K562 (cell line): Measurements from ENCODE around the gene IL5. TPM values are rescaled to one million over a fixed set of nuclear protein-coding genes. Genes with fewer than 3 reads are reported as not detected.
A peak's percentile ranks its signal among the peaks of the same experiment; 100 is the strongest.

Source experiments
- ATAC-seq: fragments of 200-7000 bp; cut with Tn5 transposase; 3 replicates; pipeline ENCODE4 v1.9.1; 2020; ENCODE audit warnings: moderate library complexity
- BruUV-seq: library from RNA; stranded (reverse); fragments of 400-500 nt; replicated peaks from 2 replicates; lab custom pipeline; 2021; lab: Mats Ljungman, UMichigan
- CTCF ChIA-PET: fragments of 300-600 bp; formaldehyde crosslinking; extraction: SDS; loops from one replicate; lab custom pipeline; 2021; ENCODE audit warnings: low intra/inter-chr PET ratio; lab: Yijun Ruan, JAX
- POLR2A ChIA-PET: fragments of 300-600, 350-650 bp; sonication (Branson Sonifier 250); formaldehyde crosslinking; extraction: SDS; loops from one replicate; lab custom pipeline; 2021; ENCODE audit warnings: antibody characterized with exemption, inconsistent platforms; lab: Yijun Ruan, JAX
- DNase-seq, 4 experiments: peaks; one replicate each; pipeline versions ENCODE4 v3.0.0 to v3.0.0-alpha.2; 2011 to 2018; ENCODE audit warnings: low spot score in 3 of 4, mixed read lengths in 3 of 4; ENCODE audit errors: extremely low read depth in 1 of 4
- FAIRE-seq: peaks from 2 replicates; lab custom pipeline; 2011; peaks lifted over from hg19 to GRCh38; lab: Jason Lieb, UNC
- H2AFZ ChIP-seq: 2 replicates; pipeline ENCODE4 v1.6.0; 2011; ENCODE audit warnings: low read depth, low read length, control low read depth, inconsistent platforms
- H3K27ac ChIP-seq: fragments of 200-600 bp; 3 replicates; pipeline ENCODE4 v1.8.0; 2011; ENCODE audit warnings: low read depth, mild to moderate bottlenecking, control low read depth, inconsistent platforms, low read length, moderate library complexity, mixed read lengths; ENCODE audit errors: extremely low read depth
- H3K27me3 ChIP-seq, 2 experiments: fragments of 300-600 bp in 1 of 2; 2 replicates in 1 of 2; 3 replicates in 1 of 2; pipeline versions ENCODE4 v1.6.0 to v1.8.0; 2011; ENCODE audit warnings: inconsistent platforms in 2 of 2, low read length in 2 of 2, mild to moderate bottlenecking in 1 of 2, mixed read lengths in 1 of 2, moderate library complexity in 1 of 2; ENCODE audit not compliant: control insufficient read depth in 2 of 2, insufficient read depth in 2 of 2
- H3K36me3 ChIP-seq: fragments of 300-600 bp; 3 replicates; pipeline ENCODE4 v1.8.0; 2011; ENCODE audit warnings: mild to moderate bottlenecking, low read length, inconsistent platforms; ENCODE audit not compliant: control insufficient read depth, insufficient read depth
- H3K4me1 ChIP-seq, 2 experiments: fragments of 200-600 bp in 1 of 2; replicated peaks in 1 of 2; 2 replicates in 1 of 2; 3 replicates in 1 of 2; pipeline versions ENCODE4 v1.5.1 to v1.8.0; 2011; ENCODE audit warnings: inconsistent platforms in 2 of 2, low read length in 2 of 2, mild to moderate bottlenecking in 1 of 2, mixed read lengths in 1 of 2, moderate library complexity in 1 of 2; ENCODE audit not compliant: control insufficient read depth in 2 of 2, insufficient read depth in 2 of 2
- H3K4me2 ChIP-seq: 2 replicates; pipeline ENCODE4 v1.6.1; 2011; ENCODE audit warnings: low read length, control low read depth, inconsistent platforms, mixed read lengths; ENCODE audit not compliant: insufficient read depth
- H3K4me3 ChIP-seq: fragments of 200-600 bp; sonication (generic), shearing (Covaris generic); 2 replicates; pipeline ENCODE4 v1.5.1; 2016; ENCODE audit warnings: control low read depth, inconsistent platforms
- H3K79me2 ChIP-seq: fragments of 200-600 bp; 3 replicates; pipeline ENCODE4 v1.8.0; 2011; ENCODE audit warnings: low read length, inconsistent platforms; ENCODE audit not compliant: control insufficient read depth, insufficient read depth
- H3K9ac ChIP-seq, 2 experiments: 2 replicates each; pipeline versions ENCODE4 v1.6.0 to v1.6.1; 2011; ENCODE audit warnings: low read depth in 2 of 2, low read length in 2 of 2, control low read depth in 1 of 2, inconsistent platforms in 1 of 2, mild to moderate bottlenecking in 1 of 2, mixed read lengths in 1 of 2; ENCODE audit not compliant: insufficient read depth in 1 of 2
- H3K9me1 ChIP-seq: one replicate; pipeline ENCODE4 v1.6.0; 2011; ENCODE audit warnings: inconsistent platforms, mild to moderate bottlenecking, low read length, moderate library complexity; ENCODE audit not compliant: control insufficient read depth, insufficient read depth
- H3K9me3 ChIP-seq: replicated peaks from 2 replicates; pipeline ENCODE4 v1.5.1; 2011; ENCODE audit warnings: low read depth, low read length, inconsistent platforms; ENCODE audit not compliant: control insufficient read depth, insufficient read depth
- H4K20me1 ChIP-seq: replicated peaks from 2 replicates; pipeline ENCODE4 v1.6.1; 2011; ENCODE audit warnings: low read length, inconsistent platforms, mixed read lengths; ENCODE audit not compliant: control insufficient read depth, insufficient read depth
- ARID2 ChIP-seq: fragments of 450-650 bp; IDR thresholded peaks from 2 replicates; pipeline ENCODE4 v1.6.1; 2017; ENCODE audit warnings: antibody characterized with exemption, mild to moderate bottlenecking
- ATF7 ChIP-seq: fragments of 450-650 bp; IDR thresholded peaks from 2 replicates; pipeline ENCODE4 v1.7.1; 2014; ENCODE audit warnings: mild to moderate bottlenecking, moderate library complexity
- C11orf30 ChIP-seq: fragments of 450-650 bp; IDR thresholded peaks from 2 replicates; pipeline ENCODE4 v1.6.1; 2016; ENCODE audit warnings: low read depth, mild to moderate bottlenecking
- CTBP1 ChIP-seq: fragments of 450-650 bp; IDR thresholded peaks from 2 replicates; pipeline ENCODE4 v1.6.1; 2016; ENCODE audit warnings: borderline replicate concordance
- CTCF ChIP-seq, 3 experiments: IDR thresholded peaks in 2 of 3; conservative IDR thresholded peaks in 1 of 3; 2 replicates each; pipeline ENCODE4 v1.5.1; 2011 to 2012; ENCODE audit warnings: low read length in 3 of 3, mild to moderate bottlenecking in 3 of 3, control low read depth in 2 of 3, improper control_type of control experiment in 1 of 3, inconsistent platforms in 1 of 3, low read depth in 1 of 3, mixed read lengths in 1 of 3, moderate library complexity in 1 of 3; ENCODE audit not compliant: insufficient read depth in 2 of 3
- ESRRA ChIP-seq: fragments of 450-650 bp; IDR thresholded peaks from 2 replicates; pipeline ENCODE4 v1.6.1; 2014; ENCODE audit warnings: low read depth, mild to moderate bottlenecking, moderate library complexity, borderline replicate concordance
- FOS ChIP-seq: IDR thresholded peaks from 3 replicates; pipeline ENCODE4 v1.6.1; 2011; ENCODE audit not compliant: insufficient read length; ENCODE audit errors: extremely low read depth
- KDM2B ChIP-seq: fragments of 250-450 bp; sonication (Bioruptor Pico); IDR thresholded peaks from 2 replicates; pipeline ENCODE4 v1.8.0; 2021; ENCODE audit warnings: mild to moderate bottlenecking, moderate library complexity
- MEIS2 ChIP-seq: fragments of 450-650 bp; IDR thresholded peaks from 2 replicates; pipeline ENCODE4 v1.6.1; 2014; ENCODE audit warnings: mild to moderate bottlenecking; ENCODE audit not compliant: partially characterized antibody
- MLLT1 ChIP-seq, 2 experiments: fragments of 450-650 bp; IDR thresholded peaks; 2 replicates each; pipeline ENCODE4 v1.6.1; 2016
- MYC ChIP-seq, 2 experiments: fragments of 250-450 bp in 1 of 2; sonication (Bioruptor Pico) in 1 of 2; IDR thresholded peaks; 2 replicates each; pipeline versions ENCODE4 v1.5.1 to v1.6.1; 2012 to 2021; ENCODE audit warnings: low read depth in 2 of 2, borderline replicate concordance in 1 of 2, improper control_type of control experiment in 1 of 2, low read length in 1 of 2, mild to moderate bottlenecking in 1 of 2, moderate library complexity in 1 of 2
- SMARCA5 ChIP-seq: fragments of 450-650 bp; IDR thresholded peaks from 2 replicates; pipeline ENCODE4 v1.6.1; 2016
- TBL1XR1 ChIP-seq, 2 experiments: IDR thresholded peaks; 2 replicates each; pipeline ENCODE4 v1.6.1; 2012; ENCODE audit warnings: improper control_type of control experiment in 2 of 2, low read length in 2 of 2, mild to moderate bottlenecking in 1 of 2
- ZNF316 ChIP-seq: fragments of 450-650 bp; IDR thresholded peaks from 2 replicates; pipeline ENCODE4 v1.6.1; 2016
- WGBS: fragments of 100-300 bp; shearing (Covaris generic); methylation state at CpG from one replicate; pipeline ENCODE4 v1.1.6; 2016; ENCODE audit warnings: low coverage, mixed read lengths; ENCODE audit not compliant: insufficient coverage; ENCODE audit errors: missing lambda C conversion rate; 5-methylcytosine and 5-hydroxymethylcytosine counted together
- in situ Hi-C: fragments of 300-500 bp; cut with MboI; formaldehyde crosslinking; loops from 4 replicates; pipeline ENCODE4 v1.15.0; 2018; ENCODE audit warnings: inconsistent platforms, mixed read lengths
- intact Hi-C: fragments of 100-400 bp; cut with micrococcal nuclease; formaldehyde crosslinking; loops from 2 replicates; pipeline ENCODE4 v1.14.2; 2022
- polyA plus RNA-seq, 8 experiments: library from polyadenylated mRNA; depleted of rRNA in 4 of 8; stranded (reverse) in 5 of 8; unstranded in 3 of 8; fragments of >200 nt; fragmentation: Nextera tagmentation in 2 of 8; fragmentation: Illumina TruSeq in 1 of 8; extraction: Ambion mirVana in 2 of 8; extraction: Trizol in 1 of 8; gene quantifications; 2 replicates each; pipeline versions ENCODE4 v1.2.1 to v1.2.3, GENCODE V29; 2011 to 2014; ENCODE audit warnings: inconsistent platforms in 1 of 8, missing spikeins in 1 of 8
- total RNA-seq, 7 experiments: library from RNA; depleted of rRNA in 6 of 7; stranded (reverse); fragments of >200 nt in 6 of 7; fragmentation: Illumina TruSeq in 2 of 7; extraction: Trizol in 2 of 7; gene quantifications; 2 replicates each; pipeline versions ENCODE4 v1.2.1 to v1.2.3, GENCODE V29; 2011 to 2021; ENCODE audit warnings: low replicate concordance in 1 of 7

IL5 gene
- total and polyA plus RNA-seq, 9 of the 15 experiments (the other 6 are each of a cell fraction or from before 2014, with no cell fraction given): 0.44 TPM; not detected in 8

- TF ChIP-seq CTCF (IDR thresholded peaks at IDR 0.05 in 2 of 3, conservative IDR thresholded peaks at IDR 0.05 in 1 of 3; ENCODE audit: insufficient read depth in 2 of 3, low read depth in 1 of 3, low read length in 3 of 3): peak in 1 of 3 experiments; percentile 8; a peak in 2 of 6 replicates
These were observed 16.3 kb downstream of the IL5 start (continued) for GRCh38 chr5:132526974-132527564.

- intact Hi-C loops (loop anchor here (1.0 to 5.0 kb wide), 5 partner anchors 66 to 357 kb away; no protein-coding TSS in a partner anchor), in situ Hi-C loops (loop anchor here (5.0 kb wide), 1 partner anchor 346 kb away; the partner anchor contains the start of gene LEAP2)
- peak; percentile 89 for ATAC-seq
- peak overlapping the region; percentile 58 to 61 for H3K9ac ChIP-seq
- DNase-seq: peak; percentile 70 to 80 (median 72)
- H2AFZ ChIP-seq: peak overlapping the region; percentile 97
- H3K27me3 ChIP-seq: no peaks in the 10 kb centered on the region
- no TSS peak for BruUV-seq
- 8% methylated on average over 11 of the region's 11 CpGs for WGBS
- peaks cover 4 to 26% of the 10 kb centered on the region in 2 experiments; a peak in 4 of 5 replicates for H3K4me1 ChIP-seq
- ChIA-PET CTCF (interaction anchor here (0.5 to 1.9 kb wide), 5 partner anchors 10 to 357 kb away, joined by 3 to 8 read pairs (median 3); no protein-coding TSS in a partner anchor), POLR2A (interaction anchor here (0.6 to 2.2 kb wide), 6 partner anchors 10 to 244 kb away, joined by 3 to 7 read pairs (median 3); partner anchors contain the start of gene RAD50)
- H3K27ac ChIP-seq: peak overlapping the region; percentile 18; the same call in 1 of the 3 replicates
- H4K20me1 ChIP-seq: no peaks in the 10 kb centered on the region
- peak overlapping the region; percentile 22 for H3K4me3 ChIP-seq
- peak; percentile 89 for FAIRE-seq
- H3K4me2 ChIP-seq: peak overlapping the region; percentile 70
- no peaks in the 10 kb centered on the region for H3K9me3 ChIP-seq
- no peaks in the 10 kb centered on the region for H3K79me2 ChIP-seq
- H3K9me1 ChIP-seq: no peaks in the 10 kb centered on the region
- H3K36me3 ChIP-seq: no peaks in the 10 kb centered on the region
- TF ChIP-seq ESRRA: peak; percentile 20; the same call in 1 of the 2 replicates
- peak in 1 of 2 experiments; percentile 39; a peak in 1 of 4 replicates for TF ChIP-seq TBL1XR1 (IDR thresholded peaks at IDR 0.05; ENCODE audit: low read length in 2 of 2)
- TF ChIP-seq KDM2B (CRISPR knock-in tag): no peak
- TF ChIP-seq SMARCA5: 0 out of 2 replicates have a peak, but pooled peaks have one; percentile 24
- TF ChIP-seq ARID2: peak; percentile 57; the same call in 1 of the 2 replicates
- TF ChIP-seq ZNF316: no peak
- TF ChIP-seq ATF7: peak; percentile 44; the same call in 1 of the 2 replicates
- no peak for TF ChIP-seq C11orf30
- TF ChIP-seq FOS: no peak
- TF ChIP-seq MLLT1 (IDR thresholded peaks at IDR 0.05): peak in 1 of 2 experiments; percentile 13; a peak in 1 of 4 replicates
- TF ChIP-seq MEIS2: no peak
- 0 out of 2 replicates have a peak, but pooled peaks have one; percentile 9 for TF ChIP-seq CTBP1
- 0 out of 2 replicates have a peak, but pooled peaks have one; percentile 40 for TF ChIP-seq MYC (IDR thresholded peaks at IDR 0.05; ENCODE audit: low read depth, low read length)
- no peak for TF ChIP-seq MYC (CRISPR knock-in tag; IDR thresholded peaks at IDR 0.05; ENCODE audit: borderline replicate concordance, low read depth)
These were observed 16.9 kb downstream of the IL5 start for GRCh38 chr5:132526290-132526973.
